ENCODE measurements around the gene NFATC3.

NFATC3 gene

GRCh38 chr16:68234188-68235107, 149.3 kb downstream of the NFATC3 start:
- peak; percentile 64 for DNase-seq

- DNase-seq = peak; percentile 63
These were observed 150.1 kb downstream of the NFATC3 start for GRCh38 chr16:68235108-68235886.

GRCh38 chr16:68235887-68236136, 150.6 kb downstream of the NFATC3 start, which contains the start of gene ESRP2:
Gene ESRP2, minus strand, starts transcription at chr16:68236127. Its CDS starts 82 bp downstream, at chr16:68236045.
- DNase-seq = no peak

- peak; percentile 83 for DNase-seq
These were observed 151.1 kb downstream of the NFATC3 start for GRCh38 chr16:68236137-68236825.

- DNase-seq = peak; percentile 66
These were observed 151.7 kb downstream of the NFATC3 start for GRCh38 chr16:68236826-68237242.

GRCh38 chr16:68237243-68238028, 152.3 kb downstream of the NFATC3 start:
- peak; percentile 96 for DNase-seq

- no peak for DNase-seq
These were observed 152.8 kb downstream of the NFATC3 start for GRCh38 chr16:68238029-68238345.

- DNase-seq = no peak
These were observed 156.9 kb downstream of the NFATC3 start for GRCh38 chr16:68242085-68242484.

- peak; percentile 60 for DNase-seq
These were observed 158.0 kb downstream of the NFATC3 start for GRCh38 chr16:68242926-68243858.

GRCh38 chr16:68244481-68244902, 159.3 kb downstream of the NFATC3 start:
- DNase-seq = peak; percentile 64

- DNase-seq = peak; percentile 98
These were observed 160.0 kb downstream of the NFATC3 start, which contains the start of gene PLA2G15 for GRCh38 chr16:68244903-68245853. Gene PLA2G15, plus strand, starts transcription at chr16:68245373. Its CDS starts 54 bp downstream, at chr16:68245427.

- no peak for DNase-seq
These were observed 161.0 kb downstream of the NFATC3 start for GRCh38 chr16:68246121-68246520.

GRCh38 chr16:68246666-68247065, 161.5 kb downstream of the NFATC3 start:
- no peak for DNase-seq

- no peak for DNase-seq
These were observed 162.2 kb downstream of the NFATC3 start for GRCh38 chr16:68247400-68247799.

- no peak for DNase-seq
These were observed 162.8 kb downstream of the NFATC3 start for GRCh38 chr16:68247932-68248331.

GRCh38 chr16:68249371-68249770, 164.2 kb downstream of the NFATC3 start:
- DNase-seq = no peak

- no peak for DNase-seq
These were observed 165.8 kb downstream of the NFATC3 start for GRCh38 chr16:68250951-68251350.

- DNase-seq = no peak
These were observed 166.7 kb downstream of the NFATC3 start for GRCh38 chr16:68251832-68252231.

- no peak for DNase-seq
These were observed 167.2 kb downstream of the NFATC3 start for GRCh38 chr16:68252383-68252782.

- DNase-seq = no peak
These were observed 168.6 kb downstream of the NFATC3 start for GRCh38 chr16:68253721-68254120.

All from activated effector memory CD4-positive, alpha-beta T cell treated with anti-CD3 and anti-CD28 coated beads, Interleukin-2, amount 50 U/mL, for 16 hours (primary cell).